GM13976 (cell line): Measurements from ENCODE around the gene CABCOCO1.

ENCODE experiments used
- DNase-seq: peaks from one replicate; pipeline ENCODE4 v3.0.0; 2012; ENCODE audit warnings: low spot score
- CTCF ChIP-seq: IDR thresholded peaks from 2 replicates; pipeline ENCODE4 v1.5.1; 2012; ENCODE audit warnings: borderline replicate concordance, mild to moderate bottlenecking; ENCODE audit not compliant: insufficient read depth; ENCODE audit errors: extremely low read depth, missing control alignments, control extremely low read depth
- in situ Hi-C: fragments of 300-500 bp; cut with MboI; formaldehyde crosslinking; loops from one replicate; pipeline ENCODE4 v1.12.0; 2022; ENCODE audit warnings: low sequenced_read_pairs, mixed read lengths, inconsistent platforms; ENCODE audit not compliant: unreplicated experiment

Gene CABCOCO1

DNA sequence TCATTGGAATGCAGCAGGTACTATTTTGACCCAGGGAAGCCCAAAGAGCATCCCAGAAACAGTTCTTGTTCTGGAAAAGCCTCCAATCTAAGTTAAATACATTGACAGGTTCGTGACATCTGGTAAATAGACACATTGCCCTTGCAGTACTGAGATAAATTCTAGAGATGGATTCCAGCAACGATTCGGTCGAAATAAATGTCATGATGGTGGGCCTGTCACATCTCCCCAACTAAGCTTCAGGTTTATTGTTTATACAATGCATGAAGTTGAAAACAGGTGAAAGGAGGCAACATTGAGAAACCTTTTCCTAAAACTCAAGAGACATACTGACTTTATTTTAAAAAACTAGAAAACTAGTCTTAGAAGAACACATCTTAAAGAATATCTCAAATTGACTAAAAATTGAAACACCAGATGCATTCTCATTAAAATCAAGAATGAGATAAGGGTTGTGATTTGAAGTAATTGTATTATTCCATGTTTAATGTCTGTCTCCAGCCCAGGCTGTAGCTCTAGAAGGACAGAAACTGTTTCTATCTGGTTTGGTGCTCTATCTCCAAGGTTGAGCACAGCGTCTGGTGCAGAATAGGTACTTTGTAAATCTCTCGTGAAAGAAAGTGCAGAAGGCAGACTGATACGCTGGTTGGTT lies 114.0 kb downstream of the CABCOCO1 start:
- no peak for DNase-seq
- TF ChIP-seq CTCF, result no peak
- in situ Hi-C loops, result no loop called here

DNA sequence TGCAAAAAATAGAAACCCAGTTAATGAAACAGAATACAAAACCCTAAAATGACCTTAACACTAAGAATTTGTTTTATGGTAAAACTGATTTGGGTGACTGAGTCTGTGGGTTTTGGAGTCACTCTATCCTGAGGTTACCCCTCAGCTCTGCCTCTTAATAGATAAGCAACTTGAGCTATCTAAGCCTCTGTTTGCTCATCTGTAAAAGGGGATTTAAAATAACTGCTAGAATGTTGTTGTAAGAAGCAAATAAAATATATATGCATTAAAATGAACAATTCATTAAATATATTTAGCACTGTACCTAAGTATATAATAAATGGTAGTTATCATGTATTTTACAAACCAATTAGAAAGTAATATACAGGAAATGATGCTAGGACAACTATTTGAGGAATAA lies 115.4 kb downstream of the CABCOCO1 start:
- no peak for TF ChIP-seq CTCF
- DNase-seq, result no peak
- in situ Hi-C loops, result no loop called here

- in situ Hi-C loops, result no loop called here
- TF ChIP-seq CTCF, result no peak
- DNase-seq, result no peak
Observed at GRCh38 chr10:61779276-61779675, 116.5 kb downstream of the CABCOCO1 start.

DNA sequence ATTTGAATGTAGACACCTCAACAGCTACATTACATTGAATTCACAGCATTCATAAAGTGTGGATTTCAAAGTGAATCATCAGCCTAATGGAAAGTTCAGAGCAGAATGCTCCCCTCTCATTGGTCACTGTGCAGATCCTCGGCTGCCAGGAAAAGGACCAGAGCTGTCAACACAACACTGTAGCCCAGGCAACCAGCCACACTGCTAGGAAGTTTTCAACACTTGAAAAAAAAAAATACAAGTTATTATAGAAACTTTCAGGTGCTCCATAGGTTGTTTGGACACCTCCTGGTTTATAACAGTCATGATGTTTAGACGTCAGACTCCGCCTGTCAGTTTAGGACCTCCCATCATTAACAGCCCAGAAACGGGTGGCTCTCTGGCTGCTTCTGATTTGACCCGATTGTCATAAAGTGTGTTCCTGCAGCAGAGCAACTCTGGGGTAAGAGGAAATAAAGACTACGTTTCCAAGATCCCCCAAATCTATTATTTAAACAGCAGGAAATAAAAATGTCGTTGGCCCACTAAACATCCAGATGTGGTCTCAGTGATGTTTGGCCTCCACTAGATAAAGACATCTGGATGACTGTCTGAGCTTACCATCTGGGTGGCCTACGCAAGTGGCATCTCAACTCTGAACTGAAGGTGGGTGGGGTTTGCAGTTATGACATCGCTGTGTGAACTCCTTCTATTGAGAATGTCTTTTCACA lies 117.4 kb downstream of the CABCOCO1 start:
- TF ChIP-seq CTCF, result no peak
- DNase-seq, result no peak
- in situ Hi-C loops, result no loop called here

GRCh38 chr10:61780732-61781131 lies 118.0 kb downstream of the CABCOCO1 start:
- no peak for DNase-seq
- in situ Hi-C loops, result no loop called here
- TF ChIP-seq CTCF, result no peak

DNA sequence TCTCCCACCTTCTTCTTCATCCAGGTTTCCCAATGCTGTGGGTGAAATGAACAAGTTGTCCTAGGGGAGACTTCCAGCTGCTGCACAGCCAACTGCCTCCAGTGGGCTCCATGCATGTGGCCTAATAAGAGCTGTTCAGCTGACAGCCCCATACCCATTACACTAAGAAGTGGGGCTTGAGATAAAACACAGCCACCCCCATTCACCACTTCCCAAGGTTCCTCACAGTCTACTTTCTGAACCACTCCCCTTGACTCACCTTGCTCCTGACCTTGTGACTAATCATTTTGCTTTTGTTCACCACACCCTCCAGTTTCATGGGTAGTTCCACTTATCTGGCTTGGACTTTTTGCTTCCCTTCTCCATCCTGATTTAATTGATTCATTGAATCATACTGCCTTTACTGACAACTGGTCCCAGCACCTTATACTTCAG lies 119.3 kb downstream of the CABCOCO1 start:
- no peak for TF ChIP-seq CTCF
- in situ Hi-C loops, result no loop called here
- DNase-seq, result no peak
